ENCODE measurements around the gene FAM199X. TPM values are rescaled to one million over a fixed set of nuclear protein-coding genes. Genes with fewer than 3 reads are reported as not detected.

The FAM199X gene
- total RNA-seq (2014; rRNA removed; shearing (Covaris generic); ENCODE audit: low replicate concordance), result 12.7 and 13.3 TPM in 2 replicates

DNA sequence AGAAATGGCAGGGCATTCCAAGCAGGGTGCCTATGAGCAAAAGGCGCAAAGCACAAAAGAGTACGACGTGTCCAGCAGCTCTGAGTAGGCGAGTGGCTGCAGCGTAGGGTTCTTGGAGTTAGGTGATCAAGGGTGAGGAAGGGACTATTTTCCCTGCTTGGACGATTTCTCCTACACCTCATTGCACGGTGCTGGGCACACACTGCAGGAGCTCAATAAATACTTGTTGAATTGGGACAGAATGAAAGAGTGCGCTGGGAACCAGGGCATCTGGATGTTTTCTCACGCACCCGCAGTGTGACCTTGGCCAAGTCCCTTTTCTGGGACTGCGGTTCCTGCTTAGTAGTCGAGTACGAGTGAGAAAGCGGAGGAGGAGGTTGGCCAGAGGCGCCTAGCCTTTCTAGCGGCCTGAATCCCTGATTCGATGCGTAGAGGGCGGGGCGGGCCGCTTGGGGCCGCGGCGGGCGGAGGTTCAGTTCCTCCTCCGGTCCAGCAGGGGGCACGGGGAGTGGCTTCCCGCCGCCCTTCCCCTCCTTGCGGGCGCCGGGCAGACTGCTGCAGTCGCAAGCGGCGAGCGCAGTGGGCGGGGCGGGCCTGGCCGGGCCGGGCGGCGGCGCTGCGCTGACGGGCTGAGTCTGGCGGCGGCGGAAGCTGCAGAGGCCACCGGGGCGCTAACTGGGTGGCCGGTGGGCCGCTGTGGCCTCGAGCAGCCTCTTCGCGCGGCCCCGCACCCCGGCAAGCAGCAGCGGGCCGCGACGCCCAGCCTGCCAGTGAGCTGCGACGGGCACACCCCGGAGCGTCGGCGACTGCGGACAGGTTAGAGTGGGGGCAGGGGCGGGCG lies at the start of gene FAM199X:
FAM199X (plus strand) TSS at position 560 of the 841 bp plus-strand sequence. CDS start 333 bp downstream, outside the sequence.
- H3K36me3 ChIP-seq, result 0 out of 2 replicates have a peak, but pooled peaks cover 4% of the 10 kb centered on the region
- H3K9me3 ChIP-seq, result no peaks in the 10 kb centered on the region
- peak; percentile 88 for DNase-seq
- H3K4me3 ChIP-seq, result peak within 1 kb of the TSS; percentile 67
- H3K27me3 ChIP-seq, result no peaks in the 10 kb centered on the region

DNA sequence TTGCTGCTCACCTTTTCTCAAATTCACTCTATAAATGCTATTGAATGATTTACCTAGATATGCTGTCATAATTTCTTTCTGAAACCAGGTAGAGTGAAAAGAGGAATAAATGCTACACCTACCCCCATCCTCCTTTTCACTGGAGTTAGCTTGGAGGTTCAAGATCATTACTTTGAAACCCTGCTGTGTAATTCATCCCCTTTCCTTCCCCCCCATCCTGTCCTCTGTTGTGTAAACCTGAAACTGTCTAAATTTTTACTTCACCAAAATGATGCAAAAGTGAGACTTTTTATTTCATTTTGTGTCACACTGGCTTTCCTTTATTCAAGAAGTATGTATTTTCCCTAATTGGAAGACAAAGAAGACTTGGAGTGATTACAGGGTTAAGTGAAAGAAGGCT lies 48.5 kb upstream of the FAM199X start:
- no peaks in the 10 kb centered on the region for H3K36me3 ChIP-seq
- no peak overlapping the region for H3K4me3 ChIP-seq
- DNase-seq, result no peak
- no peaks in the 10 kb centered on the region for H3K9me3 ChIP-seq
- no peaks in the 10 kb centered on the region for H3K27me3 ChIP-seq

DNA sequence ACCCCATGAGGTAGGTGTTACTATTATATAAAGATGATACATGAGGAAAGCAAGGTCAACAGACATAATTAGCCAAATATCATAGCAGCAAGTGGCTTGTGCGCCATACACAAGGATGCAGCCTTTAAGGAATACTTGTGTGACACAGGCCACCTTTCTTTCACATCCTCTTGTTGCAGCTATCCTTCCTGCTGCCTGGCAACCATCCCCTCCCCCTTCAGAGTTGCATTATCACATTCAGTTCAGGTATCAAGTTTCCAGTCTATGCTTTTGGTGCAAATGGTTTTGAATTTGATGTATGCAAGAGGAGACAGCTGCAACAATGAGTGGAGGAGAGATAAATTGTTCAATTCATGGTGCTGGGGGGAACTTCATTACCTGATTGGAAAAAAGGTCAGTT lies 47.5 kb upstream of the FAM199X start:
- Histone ChIP-seq H3K27me3 (no peaks in the 10 kb centered on the region), H3K36me3 (no peaks in the 10 kb centered on the region), H3K4me3 (no peak overlapping the region), H3K9me3 (no peaks in the 10 kb centered on the region)
- no peak for DNase-seq

DNA sequence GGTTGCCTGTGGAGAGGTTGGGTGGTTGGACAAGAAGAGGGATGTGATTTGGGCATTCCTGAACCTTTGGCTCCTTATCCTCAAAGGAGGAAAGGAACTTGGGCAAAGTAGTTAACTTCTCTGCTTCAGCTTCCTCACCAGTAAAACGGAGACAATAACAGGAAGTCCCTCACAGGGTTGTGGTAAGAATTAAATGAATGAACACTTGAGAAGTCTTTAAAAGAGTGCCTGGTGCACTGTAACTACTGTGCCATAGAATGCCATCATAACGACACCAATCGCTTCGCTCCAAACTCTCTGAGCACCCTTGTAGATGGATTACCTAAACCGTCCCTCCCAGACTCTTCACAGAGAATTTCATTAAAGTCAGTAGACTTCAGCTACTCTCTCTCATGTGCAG lies 43.4 kb upstream of the FAM199X start:
- Histone ChIP-seq H3K9me3 (no peaks in the 10 kb centered on the region), H3K36me3 (no peaks in the 10 kb centered on the region), H3K4me3 (no peak overlapping the region), H3K27me3 (no peaks in the 10 kb centered on the region)
- DNase-seq, result no peak

GRCh38 chrX:104126856-104127255 lies 39.4 kb upstream of the FAM199X start:
- DNase-seq, result no peak
- Histone ChIP-seq H3K4me3 (no peak overlapping the region), H3K36me3 (no peaks in the 10 kb centered on the region), H3K27me3 (no peaks in the 10 kb centered on the region), H3K9me3 (no peaks in the 10 kb centered on the region)

- Histone ChIP-seq H3K36me3 (no peaks in the 10 kb centered on the region), H3K4me3 (no peak overlapping the region), H3K9me3 (no peaks in the 10 kb centered on the region), H3K27me3 (no peaks in the 10 kb centered on the region)
- DNase-seq, result no peak
Measured at GRCh38 chrX:104130808-104131207, 35.4 kb upstream of the FAM199X start.

DNA sequence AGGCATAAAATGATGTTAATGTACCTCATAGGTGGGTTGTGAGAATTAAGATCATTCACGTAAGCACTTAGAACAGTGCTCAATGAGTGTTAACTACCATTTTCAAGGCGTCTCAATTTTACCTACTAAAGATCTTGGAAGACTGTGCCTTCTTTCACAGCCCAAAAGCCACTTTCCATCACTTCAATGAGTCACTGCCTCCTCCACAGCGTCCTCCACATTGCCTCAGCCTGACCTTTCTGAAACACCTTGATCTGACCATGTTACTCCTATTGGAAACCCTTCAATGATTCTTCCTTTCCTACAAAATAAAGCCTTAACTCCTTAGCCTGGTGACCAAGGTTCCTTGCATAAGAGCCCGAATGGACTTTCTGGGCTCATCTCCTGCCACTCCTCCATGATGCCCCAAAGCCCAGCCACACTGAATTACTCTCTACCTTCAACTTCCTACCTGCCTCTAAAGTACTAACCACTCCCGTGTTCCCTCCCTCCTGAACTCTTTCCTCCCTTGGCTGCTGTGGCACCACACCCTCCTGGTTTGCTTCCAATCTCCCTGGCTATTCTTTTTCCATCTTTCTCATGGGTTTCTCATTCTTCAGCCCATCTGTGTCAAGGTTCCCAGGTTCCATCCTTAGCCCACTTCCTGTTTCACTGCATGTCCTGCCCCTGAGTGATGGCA lies 31.5 kb upstream of the FAM199X start:
- Histone ChIP-seq H3K36me3 (no peaks in the 10 kb centered on the region), H3K27me3 (no peaks in the 10 kb centered on the region), H3K4me3 (no peak overlapping the region), H3K9me3 (no peaks in the 10 kb centered on the region)
- no peak for DNase-seq

DNA sequence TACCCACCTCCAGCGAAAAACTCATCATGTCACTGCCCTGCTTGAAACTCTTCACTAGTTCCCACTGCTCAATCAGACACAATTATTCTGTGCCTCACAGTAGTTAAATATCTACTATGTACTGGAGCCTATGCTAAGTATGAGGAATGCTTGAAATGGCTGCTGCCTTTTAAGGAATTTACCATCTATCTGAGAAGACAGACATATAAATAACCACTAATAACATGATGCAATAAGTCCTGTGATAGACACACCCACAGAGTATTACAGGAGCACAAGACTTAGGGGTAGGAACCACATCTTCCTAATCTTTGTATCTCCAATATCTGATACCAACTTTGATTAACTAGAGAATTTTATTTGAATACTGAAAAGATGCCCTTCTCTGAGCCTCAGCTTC lies 30.6 kb upstream of the FAM199X start:
- Histone ChIP-seq H3K9me3 (no peaks in the 10 kb centered on the region), H3K4me3 (no peak overlapping the region), H3K27me3 (no peaks in the 10 kb centered on the region), H3K36me3 (no peaks in the 10 kb centered on the region)
- DNase-seq, result no peak

- H3K9me3 ChIP-seq, result no peaks in the 10 kb centered on the region
- peak; percentile 36 for DNase-seq
- no peaks in the 10 kb centered on the region for H3K36me3 ChIP-seq
- no peak overlapping the region for H3K4me3 ChIP-seq
- H3K27me3 ChIP-seq, result no peaks in the 10 kb centered on the region
Measured at GRCh38 chrX:104136241-104137019, 29.8 kb upstream of the FAM199X start.

- no peak for DNase-seq
- H3K27me3 ChIP-seq, result no peaks in the 10 kb centered on the region
- H3K36me3 ChIP-seq, result no peaks in the 10 kb centered on the region
- H3K9me3 ChIP-seq, result no peaks in the 10 kb centered on the region
- H3K4me3 ChIP-seq, result no peak overlapping the region
Measured at GRCh38 chrX:104137496-104137895, 28.8 kb upstream of the FAM199X start.

- Histone ChIP-seq H3K9me3 (no peaks in the 10 kb centered on the region), H3K4me3 (no peak overlapping the region), H3K36me3 (no peaks in the 10 kb centered on the region), H3K27me3 (no peaks in the 10 kb centered on the region)
- no peak for DNase-seq
Measured at GRCh38 chrX:104141087-104141760, 25.0 kb upstream of the FAM199X start.

- Histone ChIP-seq H3K9me3 (no peaks in the 10 kb centered on the region), H3K27me3 (no peaks in the 10 kb centered on the region), H3K4me3 (no peak overlapping the region), H3K36me3 (no peaks in the 10 kb centered on the region)
- DNase-seq, result no peak
Measured at GRCh38 chrX:104151037-104151436, 15.2 kb upstream of the FAM199X start.

- no peaks in the 10 kb centered on the region for H3K36me3 ChIP-seq
- H3K4me3 ChIP-seq, result peak within 1 kb of the TSS; percentile 75
- no peaks in the 10 kb centered on the region for H3K9me3 ChIP-seq
- peak; percentile 72 for DNase-seq
- no peaks in the 10 kb centered on the region for H3K27me3 ChIP-seq
Measured at GRCh38 chrX:104156630-104157529, 9.4 kb upstream of the FAM199X start, which contains the start of gene SLC25A53. SLC25A53 (minus strand) TSS chrX:104157009; CDS start chrX:104105257, 51,752 bp downstream.

DNA sequence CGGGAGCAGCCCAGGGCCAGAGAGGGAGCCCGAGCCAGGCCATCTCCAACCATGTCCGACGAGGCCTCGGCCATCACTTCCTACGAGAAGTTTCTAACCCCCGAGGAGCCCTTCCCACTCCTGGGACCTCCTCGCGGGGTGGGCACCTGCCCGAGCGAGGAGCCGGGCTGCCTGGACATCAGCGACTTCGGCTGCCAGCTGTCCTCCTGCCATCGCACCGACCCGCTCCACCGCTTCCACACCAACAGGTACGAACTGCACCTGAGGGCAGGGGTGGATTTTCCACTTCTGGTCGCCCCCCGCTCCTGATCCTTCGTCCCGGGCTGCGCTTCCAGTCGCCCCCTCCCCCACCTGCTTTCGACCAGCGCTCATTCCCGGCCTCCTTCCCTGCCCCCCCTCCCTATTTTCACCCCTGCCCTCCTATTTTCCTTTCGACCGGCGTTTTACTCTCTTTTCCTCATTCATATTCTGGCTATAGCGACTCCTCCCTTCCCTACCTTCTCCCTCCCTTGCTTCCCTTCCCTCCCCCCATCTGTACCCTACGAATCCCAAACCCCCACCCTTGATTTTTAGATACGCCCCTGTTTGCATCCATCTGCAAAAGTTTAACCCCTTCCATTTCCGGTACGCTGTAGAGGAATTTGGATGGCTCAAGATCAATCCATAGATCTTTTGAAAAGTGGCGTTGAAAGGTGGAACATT lies 633 bp downstream of the FAM199X start:
- Histone ChIP-seq H3K36me3 (0 out of 2 replicates have a peak, but pooled peaks cover 4% of the 10 kb centered on the region), H3K9me3 (no peaks in the 10 kb centered on the region), H3K27me3 (no peaks in the 10 kb centered on the region), H3K4me3 (peak overlapping the region; percentile 67)
- DNase-seq, result no peak

DNA sequence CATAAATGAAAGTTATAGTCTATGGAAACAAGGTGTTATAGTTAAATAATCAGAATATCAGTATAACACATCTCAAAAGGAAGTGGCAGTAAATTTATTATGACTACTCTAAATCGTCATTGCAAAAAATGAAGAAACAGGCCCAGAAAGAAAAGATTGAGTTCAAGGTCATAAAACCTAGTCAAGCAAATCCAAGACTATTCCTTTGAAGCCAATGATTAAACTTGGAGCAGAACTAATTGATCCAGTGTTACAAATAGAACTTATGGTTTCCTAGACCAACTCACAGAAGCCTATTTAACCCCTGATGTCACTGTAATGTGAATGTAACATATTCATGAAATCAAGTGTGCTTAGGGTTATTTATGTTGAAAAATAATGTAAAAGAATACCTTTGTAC lies 1.9 kb downstream of the FAM199X start:
- Histone ChIP-seq H3K4me3 (peak overlapping the region; percentile 67), H3K27me3 (no peaks in the 10 kb centered on the region)
- no peak for DNase-seq

More for the DNA sequence above, 1.9 kb downstream of the FAM199X start:
- no peaks in the 10 kb centered on the region for H3K9me3 ChIP-seq
- 0 out of 2 replicates have a peak, but pooled peaks cover 4% of the 10 kb centered on the region for H3K36me3 ChIP-seq
